H1 (cell line): ENCODE results near the gene MANBA.

ENCODE experiments used
- MAFK ChIP-seq: IDR thresholded peaks from 2 replicates; pipeline ENCODE4 v1.6.1; 2012; ENCODE audit warnings: low read depth, mild to moderate bottlenecking, improper control_type of control experiment, low read length
- PHF8 ChIP-seq: fragments of 200-600 bp; sonication (generic); conservative IDR thresholded peaks from 2 replicates; pipeline ENCODE4 v1.7.1; 2012; ENCODE audit warnings: low read depth, mild to moderate bottlenecking, inconsistent platforms, low read length, moderate library complexity
- POLR2A ChIP-seq, 2 experiments: IDR thresholded peaks; 1 replicate in 1 of 2; 2 replicates in 1 of 2; pipeline ENCODE4 v1.6.1; 2011; ENCODE audit warnings: low read depth in 2 of 2, low read length in 2 of 2, mild to moderate bottlenecking in 2 of 2; ENCODE audit errors: control extremely low read depth in 1 of 2
- POU5F1 ChIP-seq: IDR thresholded peaks from 2 replicates; pipeline ENCODE4 v1.6.1; 2011; ENCODE audit warnings: low read depth, mild to moderate bottlenecking, low read length, moderate library complexity
- RAD21 ChIP-seq, 2 experiments: IDR thresholded peaks in 1 of 2; conservative IDR thresholded peaks in 1 of 2; 2 replicates each; pipeline ENCODE4 v1.6.1; 2011; ENCODE audit warnings: low read depth in 2 of 2, low read length in 2 of 2, improper control_type of control experiment in 1 of 2, inconsistent platforms in 1 of 2, mild to moderate bottlenecking in 1 of 2, moderate library complexity in 1 of 2
- SUZ12 ChIP-seq: fragments of 200-600 bp; sonication (generic); IDR thresholded peaks from 2 replicates; pipeline ENCODE4 v1.6.1; 2012; ENCODE audit warnings: mild to moderate bottlenecking, inconsistent platforms, low read length, moderate library complexity, mixed read lengths
- TAF1 ChIP-seq: IDR thresholded peaks from 2 replicates; pipeline ENCODE4 v1.6.1; 2011; ENCODE audit warnings: mild to moderate bottlenecking, low read depth, low read length
- YY1 ChIP-seq: IDR thresholded peaks from 2 replicates; pipeline ENCODE4 v1.6.1; 2011; ENCODE audit warnings: low read depth, mild to moderate bottlenecking, low read length
- TF ChIP-seq, protein P1 (sequence below), 3 experiments: IDR thresholded peaks; 1 replicate in 2 of 3; 2 replicates in 1 of 3; pipeline versions ENCODE4 v1.5.1 to v1.6.1; 2011; ENCODE audit warnings: low read length in 3 of 3, mild to moderate bottlenecking in 3 of 3, inconsistent platforms in 2 of 3, low read depth in 1 of 3, moderate library complexity in 1 of 3; ENCODE audit not compliant: insufficient read depth in 1 of 3; ENCODE audit errors: control extremely low read depth in 1 of 3
- TF ChIP-seq, protein P2 (sequence below): IDR thresholded peaks from 2 replicates; pipeline ENCODE4 v1.6.1; 2012; ENCODE audit warnings: inconsistent platforms
- TF ChIP-seq, protein P3 (sequence below): IDR thresholded peaks from 2 replicates; pipeline ENCODE4 v1.6.1; 2011; ENCODE audit warnings: low read length, improper control_type of control experiment

DNA sequence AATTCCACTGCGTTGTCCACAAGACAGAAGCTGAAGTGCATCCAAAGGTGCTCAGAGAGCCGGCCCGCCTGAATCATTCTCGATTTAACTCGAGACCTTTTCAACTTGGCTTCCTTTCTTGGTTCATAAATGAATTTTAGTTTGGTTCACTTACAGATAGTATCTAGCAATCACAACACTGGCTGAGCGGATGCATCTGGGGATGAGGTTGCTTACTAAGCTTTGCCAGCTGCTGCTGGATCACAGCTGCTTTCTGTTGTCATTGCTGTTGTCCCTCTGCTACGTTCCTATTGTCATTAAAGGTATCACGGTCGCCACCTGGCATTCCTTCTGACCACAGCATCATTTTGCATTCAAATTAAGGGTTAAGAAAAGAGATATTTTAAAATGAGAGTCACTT, 144.1 kb downstream of the MANBA start:
- TF ChIP-seq TAF1: no peak
- TF ChIP-seq, protein P1, sequence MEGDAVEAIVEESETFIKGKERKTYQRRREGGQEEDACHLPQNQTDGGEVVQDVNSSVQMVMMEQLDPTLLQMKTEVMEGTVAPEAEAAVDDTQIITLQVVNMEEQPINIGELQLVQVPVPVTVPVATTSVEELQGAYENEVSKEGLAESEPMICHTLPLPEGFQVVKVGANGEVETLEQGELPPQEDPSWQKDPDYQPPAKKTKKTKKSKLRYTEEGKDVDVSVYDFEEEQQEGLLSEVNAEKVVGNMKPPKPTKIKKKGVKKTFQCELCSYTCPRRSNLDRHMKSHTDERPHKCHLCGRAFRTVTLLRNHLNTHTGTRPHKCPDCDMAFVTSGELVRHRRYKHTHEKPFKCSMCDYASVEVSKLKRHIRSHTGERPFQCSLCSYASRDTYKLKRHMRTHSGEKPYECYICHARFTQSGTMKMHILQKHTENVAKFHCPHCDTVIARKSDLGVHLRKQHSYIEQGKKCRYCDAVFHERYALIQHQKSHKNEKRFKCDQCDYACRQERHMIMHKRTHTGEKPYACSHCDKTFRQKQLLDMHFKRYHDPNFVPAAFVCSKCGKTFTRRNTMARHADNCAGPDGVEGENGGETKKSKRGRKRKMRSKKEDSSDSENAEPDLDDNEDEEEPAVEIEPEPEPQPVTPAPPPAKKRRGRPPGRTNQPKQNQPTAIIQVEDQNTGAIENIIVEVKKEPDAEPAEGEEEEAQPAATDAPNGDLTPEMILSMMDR (IDR thresholded peaks at IDR 0.05; ENCODE audit: control extremely low read depth in 1 of 3, insufficient read depth in 1 of 3, low read depth in 1 of 3, low read length in 3 of 3): no peak
- TF ChIP-seq, protein P2, sequence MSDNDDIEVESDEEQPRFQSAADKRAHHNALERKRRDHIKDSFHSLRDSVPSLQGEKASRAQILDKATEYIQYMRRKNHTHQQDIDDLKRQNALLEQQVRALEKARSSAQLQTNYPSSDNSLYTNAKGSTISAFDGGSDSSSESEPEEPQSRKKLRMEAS: no peak
- no peak for TF ChIP-seq PHF8
- TF ChIP-seq POLR2A (IDR thresholded peaks at IDR 0.05; ENCODE audit: control extremely low read depth in 1 of 2, low read depth in 2 of 2, low read length in 2 of 2): no peak
- TF ChIP-seq SUZ12: no peak
- TF ChIP-seq MAFK: no peak
- TF ChIP-seq RAD21 (IDR thresholded peaks at IDR 0.05 in 1 of 2, conservative IDR thresholded peaks at IDR 0.05 in 1 of 2; ENCODE audit: low read depth in 2 of 2, low read length in 2 of 2): 0 out of 4 replicates have a peak, but pooled peaks of 1 of the 2 experiments have one; percentile 1
- TF ChIP-seq YY1: no peak
- no peak for TF ChIP-seq POU5F1
- TF ChIP-seq, protein P3, sequence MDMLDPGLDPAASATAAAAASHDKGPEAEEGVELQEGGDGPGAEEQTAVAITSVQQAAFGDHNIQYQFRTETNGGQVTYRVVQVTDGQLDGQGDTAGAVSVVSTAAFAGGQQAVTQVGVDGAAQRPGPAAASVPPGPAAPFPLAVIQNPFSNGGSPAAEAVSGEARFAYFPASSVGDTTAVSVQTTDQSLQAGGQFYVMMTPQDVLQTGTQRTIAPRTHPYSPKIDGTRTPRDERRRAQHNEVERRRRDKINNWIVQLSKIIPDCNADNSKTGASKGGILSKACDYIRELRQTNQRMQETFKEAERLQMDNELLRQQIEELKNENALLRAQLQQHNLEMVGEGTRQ: no peak
